Choroid plexus epithelial cell (primary cell): ENCODE results near the gene KDM4C.

Source experiments
- DNase-seq: peaks from one replicate; pipeline ENCODE4 v3.0.0-alpha.2; 2010; ENCODE audit warnings: low read depth
- H3K4me3 ChIP-seq: 2 replicates; pipeline ENCODE4 v1.5.1; 2011; ENCODE audit warnings: low read depth, mild to moderate bottlenecking, control low read depth, low read length, moderate library complexity
- CTCF ChIP-seq: conservative IDR thresholded peaks from 2 replicates; pipeline ENCODE4 v1.5.1; 2011; ENCODE audit warnings: low read depth, mild to moderate bottlenecking, control low read depth, inconsistent platforms, low read length, moderate library complexity

KDM4C gene

GRCh38 chr9:7053903-7054302 lies 296.1 kb downstream of the KDM4C start:
- H3K4me3 ChIP-seq, result no peak overlapping the region
- DNase-seq, result no peak
- TF ChIP-seq CTCF, result no peak

DNA sequence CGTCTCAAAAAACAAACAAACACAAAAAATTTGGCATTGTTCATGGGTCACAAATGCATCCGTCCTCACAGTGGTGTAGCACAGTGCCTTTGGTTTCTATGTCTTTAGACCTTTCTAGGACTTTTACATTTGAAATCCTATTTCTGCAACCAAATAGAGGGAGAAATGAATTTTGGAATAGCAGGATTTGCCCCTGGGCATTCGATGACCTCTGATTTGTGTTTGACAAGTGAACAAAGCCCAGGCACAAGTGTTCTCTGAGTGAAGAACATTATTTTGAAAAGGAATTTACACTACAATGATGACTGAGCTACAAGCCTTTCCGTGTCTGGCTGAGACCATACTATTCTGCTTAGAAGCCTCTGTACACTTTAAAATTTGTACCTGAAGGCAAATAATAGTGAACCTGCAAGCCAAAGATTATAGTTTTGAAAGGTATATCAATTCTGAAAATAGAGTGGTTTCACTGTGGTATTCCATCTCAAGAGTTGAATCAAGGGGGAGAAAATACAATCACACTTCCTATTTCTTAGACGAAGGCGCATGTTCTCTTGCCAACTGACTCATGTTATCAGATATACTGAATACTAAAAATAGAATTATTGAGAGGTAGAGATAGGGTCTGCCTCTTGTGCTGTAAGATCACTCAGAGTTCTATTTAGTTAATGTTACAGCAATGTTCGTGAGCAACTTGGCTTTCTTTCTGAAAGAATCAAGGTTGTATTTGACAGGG lies 297.6 kb downstream of the KDM4C start:
- no peak for TF ChIP-seq CTCF
- no peak for DNase-seq
- no peak overlapping the region for H3K4me3 ChIP-seq

DNA sequence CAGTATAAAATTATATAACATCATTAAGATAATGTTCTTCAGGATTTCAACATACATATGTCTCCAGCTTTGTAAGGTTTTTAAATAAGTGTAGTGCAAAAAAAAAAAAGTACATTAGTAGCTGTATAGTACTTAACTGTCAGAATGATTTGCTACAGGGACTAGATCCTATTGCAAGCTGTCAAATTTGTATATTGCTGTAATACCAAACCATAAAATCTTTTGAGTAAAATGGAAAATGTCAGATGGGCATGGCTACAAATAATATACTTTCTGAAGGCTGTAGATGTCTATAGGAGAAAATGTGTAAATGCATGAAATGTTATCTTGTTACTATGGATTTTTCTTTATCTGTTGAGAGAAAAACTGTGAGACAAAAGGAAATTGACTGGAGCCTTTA lies 298.5 kb downstream of the KDM4C start:
- no peak for DNase-seq
- TF ChIP-seq CTCF, result no peak
- H3K4me3 ChIP-seq, result no peak overlapping the region

GRCh38 chr9:7058473-7058872 lies 300.7 kb downstream of the KDM4C start:
- H3K4me3 ChIP-seq, result no peak overlapping the region
- no peak for TF ChIP-seq CTCF
- DNase-seq, result no peak

GRCh38 chr9:7067169-7067568 lies 309.4 kb downstream of the KDM4C start:
- no peak for DNase-seq
- no peak overlapping the region for H3K4me3 ChIP-seq
- no peak for TF ChIP-seq CTCF

DNA sequence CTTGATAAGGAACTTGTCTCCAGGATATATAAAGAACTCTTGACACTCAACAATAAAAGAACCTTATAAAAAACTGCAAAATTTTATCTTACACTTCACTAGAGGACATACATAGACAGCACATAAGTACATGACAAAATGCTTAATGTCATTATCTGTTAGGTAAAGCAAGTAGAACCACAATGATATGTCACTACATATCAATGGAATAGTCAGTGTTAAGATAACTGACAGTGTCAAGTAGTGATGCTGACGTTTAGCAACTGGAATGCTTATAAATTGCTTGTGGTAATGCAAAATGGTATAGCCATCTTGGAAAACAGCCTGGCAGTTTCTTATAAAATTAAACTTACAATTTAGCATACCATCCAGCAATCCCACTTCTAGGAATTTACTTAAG lies 314.1 kb downstream of the KDM4C start:
- TF ChIP-seq CTCF, result no peak
- DNase-seq, result no peak
- H3K4me3 ChIP-seq, result no peak overlapping the region

- no peak for DNase-seq
- TF ChIP-seq CTCF, result no peak
- no peak overlapping the region for H3K4me3 ChIP-seq
These were observed 315.9 kb downstream of the KDM4C start for GRCh38 chr9:7073706-7074105.
